Neural cell (in vitro differentiated cells): ENCODE data around the gene CCDC86. TPM values are rescaled to one million over a fixed set of nuclear protein-coding genes. Genes with fewer than 3 reads are reported as not detected.

ENCODE experiments used
- H2AFZ ChIP-seq: fragments of 200-600, 300-800 bp; sonication (generic), shearing (Covaris generic); 2 replicates; pipeline ENCODE4 v1.6.0; 2014; ENCODE audit warnings: low read depth, mild to moderate bottlenecking, antibody characterized with exemption, low read length, moderate library complexity
- H3F3A ChIP-seq: fragments of 200-600 bp; shearing (Covaris generic); 2 replicates; pipeline ENCODE4 v1.6.1; 2016; ENCODE audit warnings: mild to moderate bottlenecking, moderate library complexity, mixed read lengths, antibody characterized with exemption, low read length; ENCODE audit not compliant: insufficient read depth, poor library complexity, severe bottlenecking
- H3K27ac ChIP-seq: fragments of 200-600, 300-800 bp; sonication (generic), shearing (Covaris generic); 2 replicates; pipeline ENCODE4 v1.5.1; 2014; ENCODE audit warnings: mild to moderate bottlenecking, low read length, moderate library complexity
- H3K27me3 ChIP-seq: fragments of 300-800, 200-600 bp; sonication (generic), shearing (Covaris generic); 2 replicates; pipeline ENCODE4 v1.6.0; 2014; ENCODE audit warnings: mild to moderate bottlenecking, low read depth, low read length, moderate library complexity; ENCODE audit not compliant: insufficient read depth
- H3K36me3 ChIP-seq: fragments of 300-800, 200-600 bp; sonication (generic), shearing (Covaris generic); 2 replicates; pipeline ENCODE4 v1.5.1; 2014; ENCODE audit warnings: mild to moderate bottlenecking, antibody characterized with exemption, low read length, moderate library complexity; ENCODE audit not compliant: insufficient read depth
- H3K4me2 ChIP-seq: fragments of 300-800, 200-600 bp; sonication (generic), shearing (Covaris generic); 2 replicates; pipeline ENCODE4 v1.6.0; 2014; ENCODE audit warnings: mild to moderate bottlenecking, low read length
- H3K4me3 ChIP-seq: fragments of 300-800, 200-600 bp; sonication (generic), shearing (Covaris generic); 2 replicates; pipeline ENCODE4 v1.5.1; 2014; ENCODE audit warnings: mild to moderate bottlenecking, low read length, moderate library complexity
- H3K79me2 ChIP-seq: fragments of 200-600 bp; shearing (Covaris generic); replicated peaks from 2 replicates; pipeline ENCODE4 v1.6.0; 2014; ENCODE audit warnings: mild to moderate bottlenecking, low read length, moderate library complexity; ENCODE audit not compliant: insufficient read depth
- H3K9ac ChIP-seq: fragments of 300-800, 200-600 bp; sonication (generic), shearing (Covaris generic); 2 replicates; pipeline ENCODE4 v1.6.1; 2016; ENCODE audit warnings: mild to moderate bottlenecking, low read length, mixed read lengths
- H3K9me2 ChIP-seq: fragments of 200-600 bp; shearing (Covaris generic); 2 replicates; pipeline ENCODE4 v1.6.1; 2016; ENCODE audit warnings: mild to moderate bottlenecking, low read length, mixed read lengths; ENCODE audit not compliant: insufficient read depth
- H3K9me3 ChIP-seq: fragments of 200-600, 300-800 bp; sonication (generic), shearing (Covaris generic); 2 replicates; pipeline ENCODE4 v1.6.1; 2016; ENCODE audit warnings: mild to moderate bottlenecking, mixed run types, low read length, moderate library complexity, mixed read lengths
- H4K20me1 ChIP-seq: fragments of 200-600 bp; shearing (Covaris generic); 2 replicates; pipeline ENCODE4 v1.6.1; 2016; ENCODE audit warnings: mild to moderate bottlenecking, mixed run types; ENCODE audit not compliant: insufficient read depth
- EP300 ChIP-seq: fragments of 450-650 bp; conservative IDR thresholded peaks from 2 replicates; pipeline ENCODE4 v1.6.1; 2014; ENCODE audit warnings: antibody characterized with exemption, mild to moderate bottlenecking, moderate library complexity; ENCODE audit not compliant: poor library complexity, severe bottlenecking
- EZH2 ChIP-seq: fragments of 200-600, 300-800 bp; shearing (Covaris generic), sonication (generic); IDR thresholded peaks from 2 replicates; pipeline ENCODE4 v1.6.1; 2014; ENCODE audit warnings: antibody characterized with exemption, low read length, borderline replicate concordance, mild to moderate bottlenecking; ENCODE audit not compliant: insufficient read depth, poor library complexity, severe bottlenecking
- MXI1 ChIP-seq: fragments of 450-650 bp; conservative IDR thresholded peaks from 2 replicates; pipeline ENCODE4 v1.6.1; 2014; ENCODE audit warnings: antibody characterized with exemption, mild to moderate bottlenecking; ENCODE audit not compliant: poor library complexity, severe bottlenecking
- POLR2AphosphoS5 ChIP-seq: IDR thresholded peaks from 2 replicates; pipeline ENCODE4 v1.6.1; 2012
- RAD21 ChIP-seq: fragments of 450-650 bp; conservative IDR thresholded peaks from 2 replicates; pipeline ENCODE4 v1.6.1; 2014; ENCODE audit warnings: antibody characterized with exemption, mild to moderate bottlenecking, moderate library complexity
- SMC3 ChIP-seq: fragments of 450-650 bp; conservative IDR thresholded peaks from 2 replicates; pipeline ENCODE4 v1.6.1; 2014; ENCODE audit warnings: antibody characterized with exemption, mild to moderate bottlenecking, moderate library complexity; ENCODE audit not compliant: poor library complexity
- TAF1 ChIP-seq: IDR thresholded peaks from 2 replicates; pipeline ENCODE4 v1.6.1; 2012; ENCODE audit warnings: low read depth
- polyA plus RNA-seq: library from polyadenylated mRNA; depleted of rRNA; stranded (reverse); fragments of >200 nt; gene quantifications from 2 replicates; pipeline ENCODE4 v1.2.3, GENCODE V29; 2014
- TF ChIP-seq, protein P1 (sequence below): fragments of 450-650 bp; IDR thresholded peaks from 2 replicates; pipeline ENCODE4 v1.5.1; 2014; ENCODE audit warnings: antibody characterized with exemption, mild to moderate bottlenecking, moderate library complexity; ENCODE audit not compliant: poor library complexity, severe bottlenecking
- TF ChIP-seq, protein P2 (sequence below): IDR thresholded peaks from 2 replicates; pipeline ENCODE4 v1.6.1; 2012; ENCODE audit warnings: borderline replicate concordance

CCDC86 gene
- polyA plus RNA-seq, 1 donor from 2014 or later = 0.16 TPM

DNA sequence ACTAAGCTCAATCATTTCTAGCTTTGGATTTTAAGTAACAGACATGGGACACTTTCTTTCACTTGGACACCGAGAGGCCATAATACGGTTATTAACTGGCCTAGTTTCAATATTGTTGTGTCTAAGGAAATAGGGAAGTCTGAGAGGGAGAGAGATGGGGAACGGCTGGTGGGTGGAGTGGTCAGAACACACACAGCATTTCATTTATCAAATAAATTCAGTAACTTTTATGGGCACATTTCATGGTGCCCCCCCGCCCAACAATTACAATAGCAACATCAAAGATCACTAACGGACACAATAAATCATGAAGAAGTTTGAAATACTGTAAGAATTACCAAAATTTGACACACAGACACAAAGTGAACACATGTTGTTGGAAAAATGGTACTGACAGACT, 53.8 kb downstream of the CCDC86 start:
- Histone ChIP-seq H3K27me3 (no peaks in the 10 kb centered on the region), H3K36me3 (peaks cover 8% of the 10 kb centered on the region), H2AFZ (no peak overlapping the region)

DNA sequence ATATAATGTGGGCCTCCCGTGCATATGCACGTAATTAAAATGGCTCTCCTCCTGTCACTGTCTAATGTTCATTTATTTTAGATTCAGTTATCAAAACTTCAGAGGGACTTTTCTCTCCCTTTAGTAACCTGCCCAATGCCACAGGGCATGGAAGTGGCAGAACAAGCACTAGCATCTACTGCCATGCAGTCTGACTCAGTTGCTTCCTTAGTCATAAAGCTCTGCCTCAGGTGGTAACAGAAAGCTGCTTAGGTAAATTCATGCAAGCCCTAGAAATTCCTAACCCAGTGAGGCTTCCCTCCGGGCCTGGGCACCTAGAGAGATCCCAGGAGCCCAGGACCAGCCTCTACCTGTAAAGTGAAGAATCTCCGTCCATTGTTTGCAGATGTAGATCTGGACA, 55.6 kb downstream of the CCDC86 start:
- H3K4me2 ChIP-seq = no peak overlapping the region
- H3K4me3 ChIP-seq = no peak overlapping the region
- no peaks in the 10 kb centered on the region for H3K9me2 ChIP-seq
- no peaks in the 10 kb centered on the region for H4K20me1 ChIP-seq
- no peaks in the 10 kb centered on the region for H3F3A ChIP-seq
- no peak overlapping the region for H3K9ac ChIP-seq
- H2AFZ ChIP-seq = no peak overlapping the region
- no peaks in the 10 kb centered on the region for H3K27me3 ChIP-seq
- no peaks in the 10 kb centered on the region for H3K9me3 ChIP-seq
- H3K79me2 ChIP-seq = no peaks in the 10 kb centered on the region
- TF ChIP-seq TAF1 (no peak), EP300 (no peak), MXI1 (no peak), POLR2AphosphoS5 (no peak), EZH2 (no peak), RAD21 (no peak), SMC3 (no peak)
- TF ChIP-seq, protein P1, sequence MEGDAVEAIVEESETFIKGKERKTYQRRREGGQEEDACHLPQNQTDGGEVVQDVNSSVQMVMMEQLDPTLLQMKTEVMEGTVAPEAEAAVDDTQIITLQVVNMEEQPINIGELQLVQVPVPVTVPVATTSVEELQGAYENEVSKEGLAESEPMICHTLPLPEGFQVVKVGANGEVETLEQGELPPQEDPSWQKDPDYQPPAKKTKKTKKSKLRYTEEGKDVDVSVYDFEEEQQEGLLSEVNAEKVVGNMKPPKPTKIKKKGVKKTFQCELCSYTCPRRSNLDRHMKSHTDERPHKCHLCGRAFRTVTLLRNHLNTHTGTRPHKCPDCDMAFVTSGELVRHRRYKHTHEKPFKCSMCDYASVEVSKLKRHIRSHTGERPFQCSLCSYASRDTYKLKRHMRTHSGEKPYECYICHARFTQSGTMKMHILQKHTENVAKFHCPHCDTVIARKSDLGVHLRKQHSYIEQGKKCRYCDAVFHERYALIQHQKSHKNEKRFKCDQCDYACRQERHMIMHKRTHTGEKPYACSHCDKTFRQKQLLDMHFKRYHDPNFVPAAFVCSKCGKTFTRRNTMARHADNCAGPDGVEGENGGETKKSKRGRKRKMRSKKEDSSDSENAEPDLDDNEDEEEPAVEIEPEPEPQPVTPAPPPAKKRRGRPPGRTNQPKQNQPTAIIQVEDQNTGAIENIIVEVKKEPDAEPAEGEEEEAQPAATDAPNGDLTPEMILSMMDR = no peak
- TF ChIP-seq, protein P2, sequence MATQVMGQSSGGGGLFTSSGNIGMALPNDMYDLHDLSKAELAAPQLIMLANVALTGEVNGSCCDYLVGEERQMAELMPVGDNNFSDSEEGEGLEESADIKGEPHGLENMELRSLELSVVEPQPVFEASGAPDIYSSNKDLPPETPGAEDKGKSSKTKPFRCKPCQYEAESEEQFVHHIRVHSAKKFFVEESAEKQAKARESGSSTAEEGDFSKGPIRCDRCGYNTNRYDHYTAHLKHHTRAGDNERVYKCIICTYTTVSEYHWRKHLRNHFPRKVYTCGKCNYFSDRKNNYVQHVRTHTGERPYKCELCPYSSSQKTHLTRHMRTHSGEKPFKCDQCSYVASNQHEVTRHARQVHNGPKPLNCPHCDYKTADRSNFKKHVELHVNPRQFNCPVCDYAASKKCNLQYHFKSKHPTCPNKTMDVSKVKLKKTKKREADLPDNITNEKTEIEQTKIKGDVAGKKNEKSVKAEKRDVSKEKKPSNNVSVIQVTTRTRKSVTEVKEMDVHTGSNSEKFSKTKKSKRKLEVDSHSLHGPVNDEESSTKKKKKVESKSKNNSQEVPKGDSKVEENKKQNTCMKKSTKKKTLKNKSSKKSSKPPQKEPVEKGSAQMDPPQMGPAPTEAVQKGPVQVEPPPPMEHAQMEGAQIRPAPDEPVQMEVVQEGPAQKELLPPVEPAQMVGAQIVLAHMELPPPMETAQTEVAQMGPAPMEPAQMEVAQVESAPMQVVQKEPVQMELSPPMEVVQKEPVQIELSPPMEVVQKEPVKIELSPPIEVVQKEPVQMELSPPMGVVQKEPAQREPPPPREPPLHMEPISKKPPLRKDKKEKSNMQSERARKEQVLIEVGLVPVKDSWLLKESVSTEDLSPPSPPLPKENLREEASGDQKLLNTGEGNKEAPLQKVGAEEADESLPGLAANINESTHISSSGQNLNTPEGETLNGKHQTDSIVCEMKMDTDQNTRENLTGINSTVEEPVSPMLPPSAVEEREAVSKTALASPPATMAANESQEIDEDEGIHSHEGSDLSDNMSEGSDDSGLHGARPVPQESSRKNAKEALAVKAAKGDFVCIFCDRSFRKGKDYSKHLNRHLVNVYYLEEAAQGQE = no peak
- peaks cover 8% of the 10 kb centered on the region for H3K36me3 ChIP-seq
- no peak overlapping the region for H3K27ac ChIP-seq

More for the DNA sequence above, 53.8 kb downstream of the CCDC86 start:
- Histone ChIP-seq H3K27ac (no peak overlapping the region), H3K4me3 (no peak overlapping the region), H3F3A (no peaks in the 10 kb centered on the region), H3K4me2 (no peak overlapping the region), H3K9me3 (no peaks in the 10 kb centered on the region), H3K9me2 (no peaks in the 10 kb centered on the region), H3K79me2 (no peaks in the 10 kb centered on the region), H4K20me1 (no peaks in the 10 kb centered on the region), H3K9ac (no peak overlapping the region)
- TF ChIP-seq, protein P2 = no peak
- TF ChIP-seq, protein P1 = no peak
- TF ChIP-seq EP300 = no peak
